ENCODE data around the gene MYOF. TPM values are rescaled to one million over a fixed set of nuclear protein-coding genes. Genes with fewer than 3 reads are reported as not detected.

MYOF gene
- total and polyA plus RNA-seq, 7 donors: 0.70 to 9.4 (median 4.2) TPM

GRCh38 chr10:93337309-93337721 lies 144.8 kb downstream of the MYOF start:
- Histone ChIP-seq H3K4me3 (no peak overlapping the region), H3K4me1 (no peaks in the 10 kb centered on the region), H3K27ac (no peak overlapping the region), H3K36me3 (ENCODE audit: insufficient read depth in 1 of 2, low read depth in 1 of 2) (peaks cover 0 to 7% of the 10 kb centered on the region in 2 donors), H3K27me3 (ENCODE audit: insufficient read depth in 3 of 3, low read length in 2 of 3) (no peaks in the 10 kb centered on the region), H3K9me3 (no peaks in the 10 kb centered on the region)
- ATAC-seq: peak; percentile 53 to 94 (median 78)
- TF ChIP-seq CTCF (IDR thresholded peaks at IDR 0.05): no peak
- WGBS, 3 donors: 46 to 59% (median 57%) methylated on average over 7 of the region's 7 CpGs
- DNase-seq: peak in 1 of 2 donors; percentile 19
- intact Hi-C loops (cut with DNase I): no loop called here

GRCh38 chr10:93336678-93337077 lies 145.5 kb downstream of the MYOF start:
- DNase-seq (no peak), ATAC-seq (no peak)
- Histone ChIP-seq H3K27me3 (ENCODE audit: insufficient read depth in 3 of 3, low read length in 2 of 3) (no peaks in the 10 kb centered on the region), H3K27ac (no peak overlapping the region), H3K4me3 (no peak overlapping the region), H3K36me3 (ENCODE audit: insufficient read depth in 1 of 2, low read depth in 1 of 2) (peaks cover 0 to under 1% of the 10 kb centered on the region in 2 donors), H3K9me3 (no peaks in the 10 kb centered on the region), H3K4me1 (no peaks in the 10 kb centered on the region)
- intact Hi-C loops (cut with DNase I): no loop called here
- WGBS, 3 donors: 93 to 100% (median 100%) methylated on average over 1 of the region's 1 CpG
- no peak for TF ChIP-seq CTCF (IDR thresholded peaks at IDR 0.05)

- no peak for ATAC-seq
- TF ChIP-seq CTCF (IDR thresholded peaks at IDR 0.05): no peak
- Histone ChIP-seq H3K27me3 (ENCODE audit: insufficient read depth in 3 of 3, low read length in 2 of 3) (peaks cover 0 to under 1% (median 0%) of the 10 kb centered on the region in 3 donors), H3K4me1 (no peaks in the 10 kb centered on the region), H3K36me3 (ENCODE audit: insufficient read depth in 1 of 2, low read depth in 1 of 2) (no peaks in the 10 kb centered on the region), H3K27ac (no peak overlapping the region), H3K9me3 (no peaks in the 10 kb centered on the region), H3K4me3 (no peak overlapping the region)
- WGBS, 3 donors: 89 to 94% (median 93%) methylated on average over 6 of the region's 6 CpGs
- no peak for DNase-seq
- intact Hi-C loops (cut with DNase I): no loop called here
Measured at GRCh38 chr10:93336110-93336509, 146.0 kb downstream of the MYOF start.

- no peak for ATAC-seq
- no peak for DNase-seq
- Histone ChIP-seq H3K4me3 (no peak overlapping the region), H3K9me3 (no peaks in the 10 kb centered on the region), H3K27me3 (ENCODE audit: insufficient read depth in 3 of 3, low read length in 2 of 3) (peaks cover 0 to 2% (median 0%) of the 10 kb centered on the region in 3 donors), H3K4me1 (no peaks in the 10 kb centered on the region), H3K27ac (no peak overlapping the region), H3K36me3 (ENCODE audit: insufficient read depth in 1 of 2, low read depth in 1 of 2) (no peaks in the 10 kb centered on the region)
- 84 to 90% (median 86%) methylated on average over 9 of the region's 9 CpGs for WGBS, 3 donors
- intact Hi-C loops (cut with DNase I): no loop called here
- TF ChIP-seq CTCF (IDR thresholded peaks at IDR 0.05): no peak
Measured at GRCh38 chr10:93334901-93335327, 147.2 kb downstream of the MYOF start.

- Histone ChIP-seq H3K27ac (no peak overlapping the region), H3K27me3 (ENCODE audit: insufficient read depth in 3 of 3, low read length in 2 of 3) (peaks cover 0 to 2% (median 0%) of the 10 kb centered on the region in 3 donors), H3K4me1 (no peaks in the 10 kb centered on the region), H3K36me3 (ENCODE audit: insufficient read depth in 1 of 2, low read depth in 1 of 2) (no peaks in the 10 kb centered on the region), H3K9me3 (no peaks in the 10 kb centered on the region), H3K4me3 (no peak overlapping the region)
- no peak for TF ChIP-seq CTCF (IDR thresholded peaks at IDR 0.05)
- intact Hi-C loops (cut with DNase I): no loop called here
- 83 to 93% (median 88%) methylated on average over 3 of the region's 3 CpGs for WGBS, 3 donors
- ATAC-seq (no peak), DNase-seq (no peak)
Measured at GRCh38 chr10:93334181-93334580, 148.0 kb downstream of the MYOF start.

All from psoas muscle (tissue), 8 donors.